GM12801 (cell line): ENCODE results near the gene HBG2.

ENCODE experiments used
- CTCF ChIP-seq: IDR thresholded peaks from one replicate; pipeline ENCODE4 v1.5.1; 2011; ENCODE audit warnings: control low read depth; ENCODE audit not compliant: insufficient read length; ENCODE audit errors: extremely low read depth

HBG2 gene

DNA sequence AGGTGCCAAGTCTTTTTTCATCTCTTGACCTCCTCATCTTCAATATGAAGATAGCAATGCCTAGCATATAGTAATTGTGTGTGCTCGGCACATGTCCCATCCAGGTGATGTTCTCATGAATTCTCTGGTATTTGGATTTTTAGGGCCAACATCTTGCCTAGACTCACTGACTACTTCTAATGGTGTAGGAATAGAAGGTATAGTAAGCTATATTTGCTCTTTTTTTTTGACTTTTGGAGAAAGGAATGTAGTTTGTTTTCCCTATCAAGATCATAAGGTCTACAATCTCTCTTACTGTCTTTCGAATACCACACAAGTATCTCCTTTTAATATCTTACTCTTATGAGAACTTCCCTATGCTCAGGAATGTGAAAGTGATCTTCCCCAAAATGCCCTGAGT is 23.5 kb downstream of the HBG2 start:
- TF ChIP-seq CTCF = no peak

GRCh38 chr11:5230266-5230665 is 24.3 kb downstream of the HBG2 start:
- TF ChIP-seq CTCF = no peak

DNA sequence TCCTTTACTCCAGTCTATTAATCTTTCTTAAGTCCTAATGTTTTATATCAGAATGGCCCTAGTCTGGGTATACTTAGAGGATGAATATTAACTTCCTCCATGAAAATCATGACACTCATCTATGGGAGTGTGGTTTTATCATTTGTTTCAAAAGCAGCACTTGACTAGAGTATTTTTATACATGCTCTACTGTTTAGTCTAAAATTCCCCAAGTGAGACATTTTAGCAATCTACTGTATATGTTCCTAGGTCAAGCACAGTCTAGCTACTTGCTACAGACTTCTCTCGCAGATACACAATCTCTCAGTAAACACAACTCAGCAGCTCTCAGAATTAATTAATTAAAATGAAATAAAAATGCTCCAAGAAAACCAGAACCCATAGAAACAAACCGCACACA is 24.8 kb downstream of the HBG2 start:
- TF ChIP-seq CTCF = no peak

- no peak for TF ChIP-seq CTCF
These were observed 25.2 kb downstream of the HBG2 start for GRCh38 chr11:5229356-5229755.

DNA sequence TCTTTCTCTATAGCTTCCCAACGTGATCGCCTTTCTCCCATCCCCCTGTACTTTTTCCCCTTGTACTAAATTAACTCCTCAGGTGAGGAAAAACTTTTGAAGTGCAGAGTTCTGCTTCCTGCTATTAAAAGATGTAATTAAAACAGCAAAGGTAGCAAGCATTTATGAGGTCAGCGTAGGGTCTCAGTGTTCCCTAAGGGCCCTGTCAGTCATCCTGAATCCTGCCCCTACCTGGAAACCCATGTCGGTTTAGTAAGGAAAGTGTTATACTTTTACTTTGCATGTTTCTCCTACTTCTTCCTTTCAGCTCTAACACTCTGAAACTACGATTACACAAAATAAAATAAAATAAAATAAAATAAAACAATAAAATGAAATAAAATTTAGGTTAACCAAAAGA is 26.5 kb downstream of the HBG2 start:
- TF ChIP-seq CTCF = no peak

DNA sequence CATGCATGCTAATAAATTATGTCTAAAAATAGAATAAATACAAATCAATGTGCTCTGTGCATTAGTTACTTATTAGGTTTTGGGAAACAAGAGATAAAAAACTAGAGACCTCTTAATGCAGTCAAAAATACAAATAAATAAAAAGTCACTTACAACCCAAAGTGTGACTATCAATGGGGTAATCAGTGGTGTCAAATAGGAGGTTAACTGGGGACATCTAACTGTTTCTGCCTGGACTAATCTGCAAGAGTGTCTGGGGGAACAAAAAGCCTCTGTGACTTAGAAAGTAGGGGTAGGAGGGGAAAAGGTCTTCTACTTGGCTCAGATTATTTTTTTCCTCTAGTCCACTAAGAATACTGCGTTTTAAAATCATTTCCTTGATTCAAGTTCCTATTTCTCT is 26.9 kb downstream of the HBG2 start:
- no peak for TF ChIP-seq CTCF

DNA sequence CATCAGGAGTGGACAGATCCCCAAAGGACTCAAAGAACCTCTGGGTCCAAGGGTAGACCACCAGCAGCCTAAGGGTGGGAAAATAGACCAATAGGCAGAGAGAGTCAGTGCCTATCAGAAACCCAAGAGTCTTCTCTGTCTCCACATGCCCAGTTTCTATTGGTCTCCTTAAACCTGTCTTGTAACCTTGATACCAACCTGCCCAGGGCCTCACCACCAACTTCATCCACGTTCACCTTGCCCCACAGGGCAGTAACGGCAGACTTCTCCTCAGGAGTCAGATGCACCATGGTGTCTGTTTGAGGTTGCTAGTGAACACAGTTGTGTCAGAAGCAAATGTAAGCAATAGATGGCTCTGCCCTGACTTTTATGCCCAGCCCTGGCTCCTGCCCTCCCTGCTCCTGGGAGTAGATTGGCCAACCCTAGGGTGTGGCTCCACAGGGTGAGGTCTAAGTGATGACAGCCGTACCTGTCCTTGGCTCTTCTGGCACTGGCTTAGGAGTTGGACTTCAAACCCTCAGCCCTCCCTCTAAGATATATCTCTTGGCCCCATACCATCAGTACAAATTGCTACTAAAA is 27.8 kb downstream of the HBG2 start, which contains the start of gene HBB:
Gene HBB, minus strand, starts transcription at position 340 of the 579 bp plus-strand sequence. Its CDS starts 50 bp downstream, at position 290.
- no peak for TF ChIP-seq CTCF

- no peak for TF ChIP-seq CTCF
These were observed 29.1 kb downstream of the HBG2 start for GRCh38 chr11:5225480-5225871.
